IPS-NIHi11 (cell line): Measurements from ENCODE around the gene TKT.

ENCODE experiments used
- DNase-seq: peaks from one replicate; pipeline ENCODE4 v3.0.0; 2012; ENCODE audit warnings: mixed read lengths, low spot score

TKT gene

GRCh38 chr3:53180305-53181023 is 75.4 kb downstream of the TKT start:
- no peak for DNase-seq

GRCh38 chr3:53179580-53179979 is 76.2 kb downstream of the TKT start:
- DNase-seq: no peak

DNA sequence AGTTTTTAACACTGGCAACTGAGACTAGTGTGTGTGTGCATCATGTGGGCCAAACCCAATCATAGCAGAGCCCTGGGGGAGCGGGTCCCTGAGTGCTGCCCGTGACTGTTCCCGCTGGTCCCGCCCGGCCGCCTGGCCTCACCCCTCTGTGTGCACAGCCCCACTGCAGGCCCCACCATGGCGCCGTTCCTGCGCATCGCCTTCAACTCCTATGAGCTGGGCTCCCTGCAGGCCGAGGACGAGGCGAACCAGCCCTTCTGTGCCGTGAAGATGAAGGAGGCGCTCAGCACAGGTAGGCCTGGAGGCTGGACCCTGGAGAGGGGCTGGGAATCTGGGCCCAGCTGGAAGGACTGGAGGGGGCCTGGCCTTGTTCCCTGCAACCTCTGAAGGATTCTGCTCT is 77.6 kb downstream of the TKT start:
- no peak for DNase-seq

GRCh38 chr3:53175613-53176540 is 79.9 kb downstream of the TKT start:
- no peak for DNase-seq
